Mesendoderm (in vitro differentiated cells): ENCODE results near the gene UBAC1.
A peak's percentile ranks its signal among the peaks of the same experiment; 100 is the strongest.

Experiments used
- DNase-seq: peaks from one replicate; pipeline ENCODE4 v3.0.0; 2013
- H2AK5ac ChIP-seq: 2 replicates; pipeline ENCODE4 v1.6.1; 2013; ENCODE audit warnings: low read length, inconsistent platforms
- H2BK120ac ChIP-seq: 2 replicates; pipeline ENCODE4 v1.6.1; 2013; ENCODE audit warnings: low read depth, mild to moderate bottlenecking, low read length, moderate library complexity, mixed read lengths
- H2BK15ac ChIP-seq: replicated peaks from 2 replicates; pipeline ENCODE4 v1.6.1; 2013; ENCODE audit warnings: low read depth, mild to moderate bottlenecking, moderate library complexity
- H2BK5ac ChIP-seq: 2 replicates; pipeline ENCODE4 v1.6.1; 2013; ENCODE audit warnings: low read length, inconsistent platforms
- H3K18ac ChIP-seq: 2 replicates; pipeline ENCODE4 v1.6.1; 2013; ENCODE audit warnings: mild to moderate bottlenecking, low read length, mixed read lengths
- H3K23ac ChIP-seq: one replicate; pipeline ENCODE4 v1.6.1; 2013; ENCODE audit warnings: low read length
- H3K27ac ChIP-seq: 2 replicates; pipeline ENCODE4 v1.5.1; 2013; ENCODE audit warnings: low read depth, mild to moderate bottlenecking, inconsistent platforms, low read length, moderate library complexity
- H3K27me3 ChIP-seq: 2 replicates; pipeline ENCODE4 v1.6.1; 2013; ENCODE audit warnings: low read length, control low read depth, mild to moderate bottlenecking, inconsistent platforms; ENCODE audit not compliant: insufficient read depth, poor library complexity
- H3K36me3 ChIP-seq: 2 replicates; pipeline ENCODE4 v1.6.1; 2013; ENCODE audit warnings: low read length, inconsistent platforms; ENCODE audit not compliant: control insufficient read depth, insufficient read depth
- H3K4ac ChIP-seq: one replicate; pipeline ENCODE4 v1.6.1; 2013; ENCODE audit warnings: low read depth, mild to moderate bottlenecking, low read length, moderate library complexity
- H3K4me1 ChIP-seq: 2 replicates; pipeline ENCODE4 v1.6.1; 2013; ENCODE audit warnings: low read depth, low read length, inconsistent platforms; ENCODE audit not compliant: control insufficient read depth
- H3K4me2 ChIP-seq: 2 replicates; pipeline ENCODE4 v1.6.1; 2013; ENCODE audit warnings: low read length
- H3K4me3 ChIP-seq: 2 replicates; pipeline ENCODE4 v1.5.1; 2013; ENCODE audit warnings: mild to moderate bottlenecking, low read length
- H3K56ac ChIP-seq: one replicate; pipeline ENCODE4 v1.6.1; 2013; ENCODE audit warnings: low read length
- H3K79me1 ChIP-seq: 2 replicates; pipeline ENCODE4 v1.6.1; 2013; ENCODE audit warnings: low read length, inconsistent platforms
- H3K79me2 ChIP-seq: 2 replicates; pipeline ENCODE4 v1.6.1; 2013; ENCODE audit warnings: mild to moderate bottlenecking, low read length; ENCODE audit not compliant: control insufficient read depth, insufficient read depth
- H3K9ac ChIP-seq: 2 replicates; pipeline ENCODE4 v1.6.1; 2013; ENCODE audit warnings: low read length, inconsistent platforms
- H4K5ac ChIP-seq: one replicate; pipeline ENCODE4 v1.6.1; 2013; ENCODE audit warnings: low read length
- H4K8ac ChIP-seq: one replicate; pipeline ENCODE4 v1.6.1; 2013; ENCODE audit warnings: low read depth, mild to moderate bottlenecking, control low read depth, low read length, moderate library complexity
- WGBS: extraction: QIAGEN DNeasy Blood & Tissue Kit; methylation state at CpG from one replicate; pipeline ENCODE4 v1.1.7; 2013; ENCODE audit warnings: low lambda C conversion rate, missing lambda C conversion rate; ENCODE audit not compliant: insufficient coverage; ENCODE audit errors: extremely low coverage; 5-methylcytosine and 5-hydroxymethylcytosine counted together

The UBAC1 gene

DNA sequence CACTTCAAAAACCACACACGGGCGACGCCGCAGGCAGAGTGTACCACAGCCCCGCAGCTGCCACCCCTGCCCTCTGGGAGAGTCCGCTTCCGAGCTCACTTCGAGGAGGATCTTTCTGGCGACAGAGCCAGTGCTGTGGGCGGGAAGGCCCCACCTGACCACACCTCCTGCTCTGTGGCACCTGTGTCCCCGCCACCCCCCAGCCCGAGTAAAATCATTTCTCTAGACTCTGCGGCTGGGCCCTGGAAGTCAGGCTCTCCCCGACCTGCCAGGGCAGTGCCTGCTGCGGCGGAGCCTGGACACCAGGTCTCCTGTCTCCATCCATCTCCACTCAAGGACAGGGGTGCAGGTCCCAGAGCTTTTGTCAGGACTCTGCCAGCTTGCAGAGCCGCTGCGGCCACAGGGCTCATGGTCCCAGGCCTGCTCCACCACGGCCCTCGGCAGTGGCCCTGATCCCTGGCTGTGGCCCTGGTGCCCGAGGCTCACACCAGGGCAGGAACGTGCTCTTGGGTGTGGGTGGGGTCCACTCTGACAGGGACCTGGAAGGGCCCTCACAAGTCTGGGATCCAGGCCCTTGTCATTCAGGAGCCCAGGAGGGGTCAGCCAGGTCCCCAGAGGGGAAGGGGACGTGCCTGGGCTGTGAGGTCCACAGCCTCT is 33.0 kb downstream of the UBAC1 start:
- Histone ChIP-seq H3K23ac (no peak overlapping the region), H3K4me2 (no peak overlapping the region), H4K5ac (no peak overlapping the region), H3K4me3 (no peak overlapping the region), H3K27me3 (no peaks in the 10 kb centered on the region), H3K9ac (no peak overlapping the region), H3K4ac (no peak overlapping the region), H2AK5ac (no peak overlapping the region), H3K18ac (no peak overlapping the region), H3K79me1 (peaks cover 1% of the 10 kb centered on the region), H3K4me1 (no peaks in the 10 kb centered on the region), H3K27ac (no peak overlapping the region), H3K79me2 (no peaks in the 10 kb centered on the region), H3K36me3 (no peaks in the 10 kb centered on the region), H2BK120ac (no peak overlapping the region), H4K8ac (no peak overlapping the region), H2BK5ac (no peak overlapping the region), H3K56ac (no peak overlapping the region), H2BK15ac (no peak overlapping the region)
- WGBS = no CpG with 5 or more reads among the region's 23 CpGs
- no peak for DNase-seq

DNA sequence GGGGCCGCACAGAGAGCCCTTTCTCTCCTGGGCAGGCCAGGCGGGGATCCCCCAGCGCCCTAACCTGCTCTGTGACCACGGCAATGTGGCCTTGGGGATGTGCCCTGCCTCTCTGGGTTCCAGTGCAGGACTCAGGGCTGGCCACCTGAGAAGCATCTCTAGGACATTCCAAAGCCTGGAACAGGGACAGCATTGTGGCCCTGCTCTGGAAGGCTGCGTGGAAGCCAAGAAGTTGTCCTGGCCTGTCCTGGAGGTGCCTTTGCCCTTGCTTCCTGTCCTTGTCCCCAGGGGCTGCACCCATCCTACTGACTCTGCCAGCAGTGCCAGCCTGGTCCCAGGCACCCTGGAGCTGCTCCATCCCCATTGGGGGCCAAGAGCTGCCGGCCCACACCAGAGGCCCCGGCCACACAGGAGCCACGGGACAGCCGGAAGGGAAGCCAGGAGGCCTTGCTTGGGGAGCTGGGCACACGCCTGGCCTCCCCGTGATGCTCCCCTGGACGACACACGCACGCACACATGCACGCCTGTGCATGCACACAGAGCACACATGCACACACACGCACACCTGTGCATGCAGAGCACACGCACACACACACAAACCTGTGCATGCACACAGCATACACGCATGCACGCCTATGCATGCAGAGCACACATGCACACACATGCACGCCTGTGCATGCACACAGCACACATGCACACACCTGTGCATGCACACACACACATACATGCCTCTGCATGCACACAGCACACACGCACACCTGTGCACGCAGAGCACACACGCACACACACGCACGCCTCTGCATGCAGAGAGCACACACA is 33.8 kb downstream of the UBAC1 start:
- H3K79me1 ChIP-seq = peaks cover 1% of the 10 kb centered on the region
- H3K23ac ChIP-seq = no peak overlapping the region
- H3K9ac ChIP-seq = no peak overlapping the region
- no peak overlapping the region for H2AK5ac ChIP-seq
- H3K79me2 ChIP-seq = no peaks in the 10 kb centered on the region
- WGBS = no CpG with 5 or more reads among the region's 25 CpGs
- no peak for DNase-seq
- no peak overlapping the region for H2BK5ac ChIP-seq
- no peak overlapping the region for H3K18ac ChIP-seq
- H3K4me1 ChIP-seq = no peaks in the 10 kb centered on the region
- H3K4me3 ChIP-seq = no peak overlapping the region
- no peak overlapping the region for H4K5ac ChIP-seq
- H3K27ac ChIP-seq = no peak overlapping the region
- no peaks in the 10 kb centered on the region for H3K27me3 ChIP-seq
- no peak overlapping the region for H4K8ac ChIP-seq
- no peak overlapping the region for H3K4ac ChIP-seq
- H3K56ac ChIP-seq = no peak overlapping the region
- H3K4me2 ChIP-seq = no peak overlapping the region
- no peak overlapping the region for H2BK120ac ChIP-seq
- no peaks in the 10 kb centered on the region for H3K36me3 ChIP-seq
- no peak overlapping the region for H2BK15ac ChIP-seq

DNA sequence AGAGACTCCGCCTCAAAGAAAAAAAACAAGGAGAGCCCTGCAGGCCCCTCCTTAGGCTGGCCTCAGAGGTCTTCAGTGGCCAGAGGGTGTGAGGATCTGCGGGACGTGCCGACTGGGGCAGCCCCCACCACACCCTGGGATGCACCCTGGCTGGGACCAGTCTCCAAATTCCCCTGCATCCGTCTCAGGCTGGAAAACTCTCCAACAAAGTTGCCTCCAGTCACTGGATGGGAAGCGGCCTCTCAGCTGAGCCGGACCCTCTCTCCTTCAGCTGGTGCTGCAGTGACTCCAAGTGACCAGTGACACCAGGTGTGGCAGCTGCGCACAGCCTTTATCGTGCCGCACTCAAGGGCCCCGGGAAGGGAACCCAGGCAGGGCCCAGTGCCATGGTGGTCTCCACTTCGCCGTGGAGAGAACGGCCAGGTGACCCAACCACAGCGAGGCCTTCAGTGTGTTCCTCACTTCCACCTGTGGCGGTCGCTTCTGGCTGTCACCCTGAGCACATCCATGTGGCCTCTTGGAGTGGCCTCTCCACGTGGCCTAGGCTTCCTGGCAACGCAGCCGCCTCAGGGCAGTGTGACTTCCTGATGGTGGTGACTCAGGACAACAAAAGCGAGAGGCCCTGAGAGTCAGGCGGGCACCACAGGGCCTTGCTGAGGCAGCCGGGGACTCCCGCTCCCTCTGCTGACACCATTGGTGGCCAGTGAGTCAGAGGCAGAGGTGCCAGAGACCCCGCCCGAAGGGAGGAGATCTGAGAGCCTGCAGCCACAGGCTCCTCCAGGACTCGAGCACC is 34.6 kb downstream of the UBAC1 start:
- H3K4me3 ChIP-seq = no peak overlapping the region
- no peaks in the 10 kb centered on the region for H3K36me3 ChIP-seq
- H3K79me2 ChIP-seq = no peaks in the 10 kb centered on the region
- peaks cover 1% of the 10 kb centered on the region for H3K79me1 ChIP-seq
- H2BK15ac ChIP-seq = no peak overlapping the region
- H3K27me3 ChIP-seq = no peaks in the 10 kb centered on the region
- no peak overlapping the region for H3K23ac ChIP-seq
- H3K4ac ChIP-seq = no peak overlapping the region
- no peak overlapping the region for H4K8ac ChIP-seq
- no peak overlapping the region for H3K56ac ChIP-seq
- no peak overlapping the region for H2BK5ac ChIP-seq
- no peak overlapping the region for H3K4me2 ChIP-seq
- no peak overlapping the region for H3K18ac ChIP-seq
- no peak overlapping the region for H4K5ac ChIP-seq
- H2AK5ac ChIP-seq = no peak overlapping the region
- H3K4me1 ChIP-seq = no peaks in the 10 kb centered on the region
- no peak overlapping the region for H2BK120ac ChIP-seq
- WGBS = no CpG with 5 or more reads among the region's 27 CpGs
- DNase-seq = peak; percentile 27
- H3K27ac ChIP-seq = no peak overlapping the region
- H3K9ac ChIP-seq = no peak overlapping the region

DNA sequence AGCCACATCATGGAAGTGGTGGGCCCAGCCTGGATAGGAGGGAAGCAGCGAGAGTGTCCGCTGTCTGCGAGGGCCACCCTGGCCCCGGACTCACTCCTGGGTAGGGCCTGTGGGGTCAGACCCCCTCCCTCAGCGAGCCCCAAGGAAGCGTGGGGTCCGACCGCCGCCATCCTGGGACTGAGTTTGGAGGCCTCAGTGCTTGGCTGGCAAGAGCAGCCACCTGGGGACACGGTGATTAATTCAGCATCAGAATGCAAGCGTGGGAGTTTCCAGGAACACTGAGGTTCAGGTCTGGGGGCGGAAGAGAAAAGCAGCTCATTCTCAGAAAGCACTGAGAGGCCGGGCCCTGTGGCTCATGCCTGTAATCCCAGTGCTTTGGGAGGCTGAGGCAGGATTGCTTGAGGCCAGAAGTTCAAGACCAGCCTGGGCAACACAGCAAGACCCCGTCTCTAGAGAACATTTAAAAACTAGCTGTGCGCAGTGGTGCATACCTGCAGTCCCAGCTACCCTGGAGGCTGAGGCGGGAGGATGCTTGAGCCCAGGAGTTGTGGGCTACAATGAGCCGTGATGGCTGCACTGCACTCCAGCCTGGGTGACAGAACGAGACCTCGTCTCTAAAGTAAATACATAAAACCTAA is 35.6 kb downstream of the UBAC1 start:
- no peak for DNase-seq
- Histone ChIP-seq H2AK5ac (no peak overlapping the region), H3K18ac (no peak overlapping the region), H3K4me3 (no peak overlapping the region), H3K4me1 (no peaks in the 10 kb centered on the region), H3K56ac (no peak overlapping the region), H3K4me2 (no peak overlapping the region), H3K23ac (no peak overlapping the region), H3K27me3 (no peaks in the 10 kb centered on the region), H2BK5ac (no peak overlapping the region), H3K9ac (no peak overlapping the region), H3K79me2 (no peaks in the 10 kb centered on the region), H3K27ac (no peak overlapping the region), H4K5ac (no peak overlapping the region), H2BK15ac (no peak overlapping the region), H3K79me1 (peaks cover 1% of the 10 kb centered on the region), H3K4ac (no peak overlapping the region), H2BK120ac (no peak overlapping the region), H4K8ac (no peak overlapping the region), H3K36me3 (no peaks in the 10 kb centered on the region)
- WGBS = no CpG with 5 or more reads among the region's 19 CpGs

DNA sequence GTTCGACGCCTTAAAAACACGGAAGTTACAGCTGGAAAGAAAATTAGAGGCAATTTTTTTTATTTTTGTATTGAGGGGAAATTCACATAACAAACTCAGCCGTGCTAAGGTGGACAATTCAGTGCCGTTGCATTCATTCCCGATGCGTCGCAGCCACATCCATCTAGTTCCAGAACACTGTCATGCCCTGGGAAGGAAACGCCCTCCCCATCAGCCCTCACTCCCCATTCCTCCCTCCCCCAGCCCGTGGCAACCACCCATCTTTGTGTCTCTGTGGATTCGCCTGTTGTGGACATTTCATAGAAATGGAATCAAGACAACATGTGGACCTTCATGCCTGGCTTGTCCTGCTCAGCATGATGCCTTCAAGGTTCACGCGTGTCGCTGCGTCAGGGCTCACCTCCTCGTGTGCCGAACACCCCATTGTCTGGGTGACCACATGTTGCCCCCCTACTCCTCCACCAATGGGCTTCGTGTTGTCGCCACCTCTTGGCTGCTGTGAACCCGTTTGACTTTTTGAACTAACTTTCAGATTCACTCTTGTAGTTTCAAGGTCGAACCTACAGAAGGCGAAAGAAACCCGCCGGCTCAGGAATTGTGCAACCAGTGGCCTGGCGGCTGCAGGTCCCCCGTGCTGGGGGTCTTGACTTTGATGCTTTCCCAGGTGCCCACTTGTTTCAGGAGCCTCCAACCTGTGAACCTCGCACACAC is 36.4 kb downstream of the UBAC1 start:
- Histone ChIP-seq H3K23ac (no peak overlapping the region), H3K4me3 (no peak overlapping the region), H3K9ac (no peak overlapping the region), H3K18ac (no peak overlapping the region), H2BK120ac (no peak overlapping the region), H4K5ac (no peak overlapping the region), H3K56ac (no peak overlapping the region), H4K8ac (no peak overlapping the region), H3K4me2 (no peak overlapping the region), H3K4me1 (no peaks in the 10 kb centered on the region), H2BK15ac (no peak overlapping the region), H3K4ac (no peak overlapping the region), H2AK5ac (no peak overlapping the region), H3K79me1 (peaks cover 1% of the 10 kb centered on the region), H3K27me3 (no peaks in the 10 kb centered on the region), H3K27ac (no peak overlapping the region), H3K36me3 (no peaks in the 10 kb centered on the region), H3K79me2 (no peaks in the 10 kb centered on the region), H2BK5ac (no peak overlapping the region)
- 100% methylated on average over 3 of the region's 27 CpGs for WGBS
- DNase-seq = peak; percentile 50
